ENCODE data around the gene EMB.

EMB gene

GRCh38 chr5:50359187-50359586, 81.9 kb downstream of the EMB start:
- TF ChIP-seq CTCF (conservative IDR thresholded peaks at IDR 0.05; ENCODE audit: low read depth) = no peak
- POLR2A ChIA-PET (ENCODE audit: low non-redundant PET) = no interaction called here
- DNase-seq (ENCODE audit: low spot score) = no peak
- H3K27ac ChIP-seq = no peak overlapping the region
- CTCF ChIA-PET = no interaction called here

- H3K27ac ChIP-seq = no peak overlapping the region
- ChIA-PET CTCF (interaction anchor here (0.7 kb wide), 1 partner anchor 39 kb away, joined by 3 read pairs; no protein-coding TSS in a partner anchor), POLR2A (ENCODE audit: low non-redundant PET) (no interaction called here)
- TF ChIP-seq CTCF (conservative IDR thresholded peaks at IDR 0.05; ENCODE audit: low read depth) = no peak
- no peak for DNase-seq (ENCODE audit: low spot score)
Observed at GRCh38 chr5:50352382-50352781, 88.7 kb downstream of the EMB start.
